Measurements from ENCODE around the gene KRT82.

DNA sequence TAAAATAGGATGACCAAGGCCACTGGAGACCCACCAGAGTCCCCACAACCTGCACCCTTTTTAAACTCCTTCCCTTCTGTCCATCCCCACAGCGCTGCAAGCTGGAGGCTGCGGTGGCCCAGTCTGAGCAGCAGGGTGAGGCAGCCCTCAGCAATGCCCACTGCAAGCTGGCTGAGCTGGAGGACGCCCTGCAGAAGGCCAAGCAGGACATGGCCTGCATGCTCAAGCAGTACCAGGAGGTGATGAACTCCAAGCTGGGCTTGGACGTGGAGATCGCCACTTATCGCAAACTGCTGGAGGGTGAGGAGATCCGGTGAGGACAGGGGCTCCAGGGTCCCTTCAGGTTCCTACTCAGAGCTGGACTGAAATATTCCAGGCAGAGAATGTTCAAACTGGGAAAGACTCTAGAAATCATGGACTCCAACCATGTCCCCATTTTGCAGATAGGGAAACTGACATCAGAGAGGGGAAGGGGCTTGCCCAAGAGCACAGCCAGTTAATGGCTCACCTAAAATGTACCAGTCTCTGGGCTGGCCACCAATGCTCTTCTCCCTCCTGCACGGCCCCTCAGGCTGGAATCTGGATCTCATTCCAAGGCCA is 56.0 kb downstream of the KRT82 start:
- TF ChIP-seq POLR2A (IDR thresholded peaks at IDR 0.05), result no peak
- TF ChIP-seq, protein P1, sequence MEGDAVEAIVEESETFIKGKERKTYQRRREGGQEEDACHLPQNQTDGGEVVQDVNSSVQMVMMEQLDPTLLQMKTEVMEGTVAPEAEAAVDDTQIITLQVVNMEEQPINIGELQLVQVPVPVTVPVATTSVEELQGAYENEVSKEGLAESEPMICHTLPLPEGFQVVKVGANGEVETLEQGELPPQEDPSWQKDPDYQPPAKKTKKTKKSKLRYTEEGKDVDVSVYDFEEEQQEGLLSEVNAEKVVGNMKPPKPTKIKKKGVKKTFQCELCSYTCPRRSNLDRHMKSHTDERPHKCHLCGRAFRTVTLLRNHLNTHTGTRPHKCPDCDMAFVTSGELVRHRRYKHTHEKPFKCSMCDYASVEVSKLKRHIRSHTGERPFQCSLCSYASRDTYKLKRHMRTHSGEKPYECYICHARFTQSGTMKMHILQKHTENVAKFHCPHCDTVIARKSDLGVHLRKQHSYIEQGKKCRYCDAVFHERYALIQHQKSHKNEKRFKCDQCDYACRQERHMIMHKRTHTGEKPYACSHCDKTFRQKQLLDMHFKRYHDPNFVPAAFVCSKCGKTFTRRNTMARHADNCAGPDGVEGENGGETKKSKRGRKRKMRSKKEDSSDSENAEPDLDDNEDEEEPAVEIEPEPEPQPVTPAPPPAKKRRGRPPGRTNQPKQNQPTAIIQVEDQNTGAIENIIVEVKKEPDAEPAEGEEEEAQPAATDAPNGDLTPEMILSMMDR (IDR thresholded peaks at IDR 0.05), result no peak
